ENCODE data around the gene KRTCAP2.
"Not testable (repeated sequence)": the region's sequence is repeated elsewhere in the genome, so short reads cannot be mapped to it uniquely, and the experiment has no call there.

The KRTCAP2 gene

DNA sequence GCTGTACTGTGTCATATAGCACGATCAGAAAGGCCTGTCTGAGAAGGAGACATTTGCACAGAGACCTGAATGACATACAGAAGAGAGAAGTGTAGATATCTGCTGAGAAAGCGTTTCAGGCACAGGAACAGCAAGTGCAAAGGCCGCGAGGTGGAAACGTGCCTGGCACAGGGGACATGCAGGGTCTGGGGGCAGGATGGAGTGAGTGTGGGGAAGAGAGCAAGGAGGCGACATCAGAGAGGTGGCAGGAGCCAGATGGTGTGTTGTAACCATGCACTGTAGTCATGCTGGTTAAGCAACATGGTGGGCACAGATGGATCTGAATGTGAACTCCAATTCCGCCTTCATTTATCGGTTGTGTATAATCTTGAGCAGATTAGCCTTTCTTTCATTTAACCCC lies 13.0 kb downstream of the KRTCAP2 start:
- no peak for DNase-seq (ENCODE audit: low read depth)
- TF ChIP-seq, protein P1, sequence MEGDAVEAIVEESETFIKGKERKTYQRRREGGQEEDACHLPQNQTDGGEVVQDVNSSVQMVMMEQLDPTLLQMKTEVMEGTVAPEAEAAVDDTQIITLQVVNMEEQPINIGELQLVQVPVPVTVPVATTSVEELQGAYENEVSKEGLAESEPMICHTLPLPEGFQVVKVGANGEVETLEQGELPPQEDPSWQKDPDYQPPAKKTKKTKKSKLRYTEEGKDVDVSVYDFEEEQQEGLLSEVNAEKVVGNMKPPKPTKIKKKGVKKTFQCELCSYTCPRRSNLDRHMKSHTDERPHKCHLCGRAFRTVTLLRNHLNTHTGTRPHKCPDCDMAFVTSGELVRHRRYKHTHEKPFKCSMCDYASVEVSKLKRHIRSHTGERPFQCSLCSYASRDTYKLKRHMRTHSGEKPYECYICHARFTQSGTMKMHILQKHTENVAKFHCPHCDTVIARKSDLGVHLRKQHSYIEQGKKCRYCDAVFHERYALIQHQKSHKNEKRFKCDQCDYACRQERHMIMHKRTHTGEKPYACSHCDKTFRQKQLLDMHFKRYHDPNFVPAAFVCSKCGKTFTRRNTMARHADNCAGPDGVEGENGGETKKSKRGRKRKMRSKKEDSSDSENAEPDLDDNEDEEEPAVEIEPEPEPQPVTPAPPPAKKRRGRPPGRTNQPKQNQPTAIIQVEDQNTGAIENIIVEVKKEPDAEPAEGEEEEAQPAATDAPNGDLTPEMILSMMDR (conservative IDR thresholded peaks at IDR 0.05; ENCODE audit: low read depth, low read length): no peak
- no peak overlapping the region for H3K4me3 ChIP-seq (ENCODE audit: low read depth, low read length)

DNA sequence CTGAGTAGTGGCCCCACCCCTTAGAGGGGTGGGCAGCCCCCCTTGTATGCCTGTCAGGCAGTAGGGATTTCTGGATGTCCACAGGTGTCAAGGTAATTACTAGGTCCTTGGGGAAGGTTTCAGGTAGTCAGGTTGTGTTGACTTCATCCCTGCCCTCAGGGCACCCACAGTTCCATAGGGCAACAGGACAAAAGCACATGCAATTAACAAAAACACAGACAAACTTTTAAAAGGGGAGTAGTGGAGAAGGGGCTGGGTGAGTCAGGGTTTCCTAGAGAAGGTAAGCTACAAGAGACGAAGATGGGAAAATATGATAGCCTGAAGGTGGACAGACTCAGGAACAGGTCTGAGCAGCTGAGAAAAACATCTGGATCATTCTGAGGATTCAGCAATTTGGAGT lies 14.1 kb downstream of the KRTCAP2 start:
- TF ChIP-seq, protein P1 (conservative IDR thresholded peaks at IDR 0.05; ENCODE audit: low read depth, low read length): no peak
- no peak overlapping the region for H3K4me3 ChIP-seq (ENCODE audit: low read depth, low read length)
- DNase-seq (ENCODE audit: low read depth): no peak

DNA sequence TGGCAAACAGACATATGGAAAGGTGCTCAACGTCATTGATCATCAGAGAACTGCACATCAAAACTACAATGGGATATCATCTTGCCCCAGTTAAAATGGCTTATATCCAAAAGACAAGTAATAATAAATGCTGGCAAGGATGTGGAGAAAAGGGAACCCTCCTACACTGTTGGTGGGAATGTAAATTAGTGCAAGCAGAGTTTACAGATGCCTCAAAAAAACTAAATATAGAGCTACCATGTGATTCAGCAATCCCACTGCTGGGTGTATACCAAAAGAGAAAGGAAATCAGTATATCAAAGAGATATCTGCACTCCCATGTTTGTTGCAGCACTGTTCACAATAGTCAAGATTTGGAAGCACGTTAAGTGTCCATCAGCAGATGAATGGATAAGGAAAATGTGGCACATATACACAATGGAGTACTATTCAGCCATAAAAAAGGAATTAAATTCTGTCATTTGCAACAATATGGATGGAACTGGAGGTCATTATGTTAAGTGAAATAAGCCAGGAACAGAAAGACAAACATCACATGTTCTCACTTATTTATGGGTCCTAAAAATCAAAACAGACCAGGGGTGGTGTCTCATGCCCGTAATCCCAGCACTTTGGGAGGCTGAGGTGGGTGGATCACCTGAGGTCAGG lies 17.0 kb downstream of the KRTCAP2 start:
- not testable (repeated sequence) for H3K4me3 ChIP-seq (ENCODE audit: low read depth, low read length); DNase-seq (ENCODE audit: low read depth)

DNA sequence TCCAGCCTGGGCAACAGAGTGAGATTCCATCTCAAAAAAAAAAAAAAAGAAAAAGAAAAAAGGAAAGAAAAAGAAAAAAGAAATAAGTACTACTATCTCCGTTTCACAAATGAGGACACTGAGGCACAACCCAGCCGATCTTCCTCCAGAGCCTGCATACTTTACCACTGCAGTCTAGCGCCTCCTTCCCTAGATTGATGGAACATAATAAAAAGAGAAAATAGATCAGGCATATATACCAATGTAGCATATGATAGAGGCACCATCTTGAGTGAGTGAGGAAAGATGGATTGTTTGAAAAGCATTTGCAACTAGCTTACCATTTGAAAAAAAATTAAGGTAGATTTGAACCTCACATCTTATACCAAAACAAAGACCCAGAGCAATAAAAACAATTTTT lies 27.6 kb downstream of the KRTCAP2 start:
- TF ChIP-seq, protein P1 (conservative IDR thresholded peaks at IDR 0.05; ENCODE audit: low read depth, low read length): no peak
- DNase-seq (ENCODE audit: low read depth): no peak
- H3K4me3 ChIP-seq (ENCODE audit: low read depth, low read length): no peak overlapping the region

DNA sequence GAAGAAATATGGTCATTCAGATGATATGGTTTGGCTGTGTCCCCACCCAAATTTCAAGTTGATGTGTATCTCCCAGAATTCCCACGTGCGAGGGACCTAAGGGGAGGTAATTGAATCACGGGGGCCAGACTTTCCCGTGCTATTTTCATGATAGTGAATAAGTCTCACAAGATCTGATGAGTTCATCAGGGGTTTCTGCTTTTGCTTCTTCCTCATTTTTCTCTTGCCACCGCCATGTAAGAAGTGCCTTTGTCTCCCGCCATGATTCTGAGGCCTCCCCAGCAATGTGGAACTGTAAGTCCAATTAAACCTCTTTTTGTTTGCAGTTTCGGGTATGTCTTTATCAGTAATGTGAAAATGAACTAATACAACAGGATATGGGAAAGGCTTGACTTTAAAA lies 31.4 kb downstream of the KRTCAP2 start:
- H3K4me3 ChIP-seq (ENCODE audit: low read depth, low read length): no peak overlapping the region
- no peak for DNase-seq (ENCODE audit: low read depth)
- TF ChIP-seq, protein P1 (conservative IDR thresholded peaks at IDR 0.05; ENCODE audit: low read depth, low read length): no peak

DNA sequence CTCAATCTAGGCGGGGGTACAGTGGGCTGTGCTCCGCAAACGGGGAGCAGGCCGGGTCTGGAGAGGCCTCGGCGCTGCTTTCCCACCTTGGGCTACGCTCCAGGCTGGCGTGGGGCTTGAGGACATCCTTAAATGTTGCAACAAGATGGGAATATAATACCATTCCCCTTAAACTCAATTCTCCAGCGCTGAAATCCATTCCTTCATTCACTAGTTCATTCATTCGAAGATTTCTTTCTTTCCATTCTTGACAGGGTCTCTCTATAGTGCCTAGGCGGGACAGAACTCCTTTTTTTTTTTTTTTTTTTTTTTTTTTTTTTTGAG lies 32.5 kb downstream of the KRTCAP2 start:
- peak overlapping the region; percentile 92 for H3K4me3 ChIP-seq (ENCODE audit: low read depth, low read length)
- TF ChIP-seq, protein P1 (conservative IDR thresholded peaks at IDR 0.05; ENCODE audit: low read depth, low read length): no peak
- no peak for DNase-seq (ENCODE audit: low read depth)

DNA sequence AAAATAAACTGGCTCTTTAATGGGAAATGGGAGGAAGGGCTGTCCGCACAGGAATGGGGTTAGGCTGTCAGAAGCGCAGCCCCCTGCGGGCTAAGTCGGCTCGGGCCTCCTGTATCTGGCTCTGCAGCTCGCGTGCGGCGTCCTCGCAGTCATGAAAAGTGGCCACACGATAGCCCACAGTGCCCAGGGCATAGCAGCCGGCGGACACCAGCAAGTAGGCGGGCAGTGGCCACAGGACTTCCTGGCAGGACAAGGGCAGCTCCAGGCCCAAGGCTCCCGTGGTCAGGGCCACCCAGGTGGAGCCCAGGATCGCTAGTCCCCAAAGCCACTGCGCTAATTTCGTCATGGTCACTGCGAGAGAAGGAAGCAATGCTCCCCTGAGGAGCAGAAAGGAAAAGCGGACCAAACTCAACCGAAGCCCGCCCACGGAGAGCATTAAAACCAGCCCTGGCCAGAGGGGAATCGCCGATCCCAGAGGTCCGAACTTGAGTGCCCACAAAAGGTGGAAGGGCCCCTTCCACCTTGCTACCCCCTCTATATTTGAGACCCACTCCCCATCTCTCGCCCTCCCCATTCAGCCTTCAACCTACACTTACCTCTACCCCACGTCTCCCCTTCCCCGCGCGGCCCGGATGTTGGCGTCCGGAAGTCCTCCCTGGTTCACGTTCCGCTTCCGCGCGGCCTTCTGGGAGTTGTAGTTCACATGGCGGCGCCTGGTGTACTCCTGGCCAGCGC lies 33.0 kb downstream of the KRTCAP2 start, which contains the start of gene DPM3:
TSS of gene DPM3 (minus strand) at position 637 of the 735 bp plus-strand sequence. CDS start at position 346, 291 bp downstream.
- DNase-seq (ENCODE audit: low read depth): peak; percentile 80
- peak within 1 kb of the TSS; percentile 92 for H3K4me3 ChIP-seq (ENCODE audit: low read depth, low read length)
- TF ChIP-seq, protein P1 (conservative IDR thresholded peaks at IDR 0.05; ENCODE audit: low read depth, low read length): no peak
